ENCODE data around the gene GPRIN2.
"Not testable (repeated sequence)": the region's sequence is repeated elsewhere in the genome, so short reads cannot be mapped to it uniquely, and the experiment has no call there.

- TF ChIP-seq RAD21 (conservative IDR thresholded peaks at IDR 0.05); MXI1 (conservative IDR thresholded peaks at IDR 0.05; ENCODE audit: poor library complexity, severe bottlenecking); CTCF (IDR thresholded peaks at IDR 0.05; ENCODE audit: poor library complexity, severe bottlenecking); POLR2AphosphoS5 (IDR thresholded peaks at IDR 0.05); REST (IDR thresholded peaks at IDR 0.05; ENCODE audit: borderline replicate concordance); TAF1 (IDR thresholded peaks at IDR 0.05; ENCODE audit: low read depth): not testable (repeated sequence)
These were observed 43.1 kb downstream of the GPRIN2 start for GRCh38 chr10:46513333-46513732.

Measured in neural cell (in vitro differentiated cells).